Liver (tissue), 2 donors: ENCODE data around the gene CAMK1D.

Source experiments
- HNF4A ChIP-seq, 2 donors: conservative IDR thresholded peaks; 2 replicates each; pipeline ENCODE4 v1.6.1; 2016; ENCODE audit warnings: antibody characterized with exemption in 2 of 2, mild to moderate bottlenecking in 2 of 2
- MAX ChIP-seq: IDR thresholded peaks from 2 replicates; pipeline ENCODE4 v1.6.1; 2016; ENCODE audit warnings: antibody characterized with exemption
- NR2F2 ChIP-seq: IDR thresholded peaks from 2 replicates; pipeline ENCODE4 v1.6.1; 2016; ENCODE audit warnings: antibody characterized with exemption
- SP1 ChIP-seq: IDR thresholded peaks from 2 replicates; pipeline ENCODE4 v1.6.1; 2018; ENCODE audit warnings: antibody characterized with exemption, mild to moderate bottlenecking
- donor health status: healthy.

GRCh38 chr10:12602521-12602920 is 253.2 kb downstream of the CAMK1D start:
- TF ChIP-seq HNF4A (conservative IDR thresholded peaks at IDR 0.05) (no peak), SP1 (no peak), NR2F2 (no peak), MAX (no peak)
